Stimulated activated CD8-positive, alpha-beta memory T cell treated with anti-CD3 and anti-CD28 coated beads, Interleukin-4, amount 100 ng/mL, for 4 hours (primary cell): Measurements from ENCODE around the gene FXR1.
"Not testable (repeated sequence)": the region's sequence is repeated elsewhere in the genome, so short reads cannot be mapped to it uniquely, and the experiment has no call there.

Source experiments
- DNase-seq, 2 donors: peaks; one replicate each; pipeline ENCODE4 v3.0.0-alpha.2; 2020; ENCODE audit warnings: low read depth in 2 of 2, low spot score in 1 of 2

FXR1 gene

DNA sequence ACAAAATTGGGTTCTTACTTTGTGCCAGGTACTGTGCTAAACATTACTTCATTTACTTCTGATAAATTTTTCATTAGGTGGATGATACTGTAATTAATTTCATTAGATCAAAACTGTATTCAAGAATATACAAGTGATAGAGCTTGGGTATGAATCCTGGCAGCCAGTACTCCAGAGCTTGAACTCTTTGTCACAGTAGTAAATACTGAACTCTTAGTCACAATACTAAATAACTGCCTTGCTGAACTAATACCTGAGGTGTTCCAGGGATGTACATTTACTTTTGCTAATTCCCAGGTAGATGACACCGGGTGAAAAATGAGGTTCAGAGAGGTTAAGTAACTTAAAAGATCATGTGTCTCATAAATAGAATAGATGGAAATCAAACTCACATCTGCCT lies 20.3 kb downstream of the FXR1 start:
- no peak for DNase-seq

DNA sequence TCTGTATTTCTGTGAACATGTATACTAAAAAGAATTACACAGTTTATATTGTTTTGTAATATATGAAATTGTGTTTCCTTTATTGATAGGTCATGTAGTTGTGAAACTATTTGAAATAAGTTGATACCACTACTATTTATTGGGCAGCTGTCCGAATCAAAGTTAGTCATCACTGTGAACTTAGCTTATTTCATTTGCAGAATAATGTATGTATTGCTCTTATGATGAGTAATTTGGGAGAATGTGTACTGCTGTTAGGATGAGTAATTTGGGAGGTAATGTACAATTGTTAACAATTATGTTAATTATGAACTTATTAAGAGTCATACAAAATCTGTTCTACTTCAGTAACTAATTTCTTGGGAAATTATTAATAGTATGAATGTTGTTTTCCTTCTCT lies 22.2 kb downstream of the FXR1 start:
- no peak for DNase-seq

DNA sequence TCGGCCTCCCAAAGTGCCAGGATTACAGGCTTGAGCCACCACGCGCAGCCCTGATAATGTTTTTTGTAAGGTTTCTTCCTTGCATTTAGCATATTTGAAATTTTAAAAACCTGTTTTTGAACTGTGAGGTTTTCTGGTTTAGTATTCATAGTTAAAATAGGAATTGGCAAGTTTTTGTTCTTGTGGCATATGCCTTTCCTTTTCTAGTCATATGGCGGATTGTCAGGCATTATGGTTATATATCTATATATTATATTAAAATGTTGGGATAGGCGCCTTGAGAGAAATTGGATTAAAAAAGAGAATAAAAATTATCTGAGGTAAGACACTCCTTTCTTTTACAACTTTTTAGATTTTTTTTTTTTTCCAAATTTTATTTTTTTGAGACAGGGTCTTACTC lies 28.4 kb downstream of the FXR1 start:
- DNase-seq, result no peak

DNA sequence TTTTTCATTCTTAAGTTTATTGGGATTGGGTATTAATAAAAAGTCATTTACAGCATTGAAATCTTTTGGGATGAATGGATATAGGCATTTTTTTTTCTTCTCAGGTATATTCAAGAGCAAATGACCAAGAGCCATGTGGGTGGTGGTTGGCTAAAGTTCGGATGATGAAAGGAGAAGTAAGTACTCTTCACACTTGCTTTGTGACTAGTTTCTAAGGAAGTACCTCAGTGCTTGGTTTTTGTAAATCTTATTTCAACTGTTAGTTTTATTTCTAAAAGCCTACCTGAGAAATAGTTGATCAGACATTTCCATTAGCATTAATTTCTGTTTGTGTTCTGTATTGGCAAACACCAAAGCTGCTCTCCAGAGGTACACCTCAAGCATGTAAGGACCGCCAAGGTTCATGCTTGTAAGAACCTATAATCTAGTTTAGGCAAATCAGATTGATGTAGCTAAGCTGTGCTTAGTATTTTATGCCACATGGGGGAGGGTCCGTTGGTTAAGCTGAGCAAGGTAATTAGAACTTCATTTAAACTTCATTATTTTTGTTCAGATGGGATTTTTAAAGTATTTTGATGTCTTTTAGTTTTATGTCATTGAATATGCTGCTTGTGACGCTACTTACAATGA lies 35.4 kb downstream of the FXR1 start:
- no peak for DNase-seq

DNA sequence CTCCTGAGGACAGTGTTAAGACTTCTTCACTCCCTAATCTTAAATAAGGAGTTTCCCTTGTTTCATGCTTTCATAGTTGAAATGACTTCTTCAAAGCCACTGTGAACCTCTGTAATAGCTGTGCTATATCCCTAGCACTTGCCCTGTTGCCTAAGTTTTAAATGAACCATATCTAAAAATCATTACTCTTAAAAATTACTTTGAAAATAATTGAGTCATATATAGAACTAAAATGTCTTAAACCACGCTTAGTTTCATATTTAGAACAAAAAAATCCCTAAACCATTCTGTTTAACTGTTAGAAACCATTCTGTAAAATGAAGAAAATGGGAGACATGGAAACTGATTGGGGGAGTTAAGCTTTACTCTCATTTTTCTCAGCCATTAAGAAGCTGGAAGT lies 47.2 kb downstream of the FXR1 start:
- no peak for DNase-seq

DNA sequence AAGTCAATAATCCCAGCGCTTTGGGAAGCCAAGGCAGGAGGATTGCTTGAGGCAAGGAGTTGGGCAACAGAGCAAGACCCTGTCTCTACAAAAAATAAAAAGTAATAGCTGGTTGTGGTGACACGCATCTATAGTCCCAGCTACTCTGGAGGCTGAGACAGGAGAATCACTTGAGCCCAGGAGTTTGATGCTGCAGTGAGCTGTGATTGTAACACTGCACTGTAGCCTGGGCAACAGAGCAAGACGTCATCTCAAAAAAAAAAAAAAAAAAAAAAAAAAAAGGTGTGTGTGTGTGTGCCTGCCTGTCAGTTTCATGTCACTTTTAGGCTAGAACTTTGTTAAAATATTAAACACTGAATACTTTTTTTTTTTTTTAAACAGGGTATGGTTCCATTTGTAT lies 48.6 kb downstream of the FXR1 start:
- DNase-seq, result no peak

DNA sequence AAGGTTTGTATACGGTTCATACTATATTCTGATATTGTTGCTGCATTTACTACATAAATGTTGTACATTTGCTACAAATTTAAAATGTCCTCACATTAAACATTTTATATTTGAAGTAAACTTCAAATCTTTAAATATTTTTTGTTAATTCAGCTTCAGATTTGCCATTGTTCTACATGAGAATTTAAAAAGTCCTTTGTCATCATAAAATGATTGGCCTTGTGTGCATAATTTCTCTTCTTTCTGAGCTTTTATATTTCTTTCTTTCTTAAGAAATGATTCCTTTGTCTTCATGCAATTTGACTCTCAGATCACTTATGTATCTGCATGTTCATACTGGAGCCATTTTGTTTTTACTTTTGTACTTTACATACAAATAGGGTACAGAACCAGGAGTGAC lies 49.1 kb downstream of the FXR1 start:
- DNase-seq, result no peak

DNA sequence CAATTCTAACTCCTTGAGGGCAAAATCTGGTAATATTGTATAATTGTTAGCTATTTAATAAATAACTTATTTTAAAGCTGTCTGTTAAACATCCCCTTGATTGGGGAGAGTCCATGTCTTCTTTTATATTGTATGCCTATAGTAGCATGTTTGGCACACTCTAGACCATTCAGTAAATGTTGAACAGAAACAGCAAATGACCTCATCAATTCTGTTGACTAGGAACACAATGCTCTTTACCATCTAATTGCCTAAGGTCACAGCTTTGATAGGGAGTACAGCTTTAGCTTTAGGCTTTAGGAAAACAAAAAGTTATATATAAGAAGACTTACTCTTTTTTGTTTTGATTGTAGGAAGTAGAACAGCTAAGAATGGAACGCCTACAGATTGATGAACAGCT lies 50.1 kb downstream of the FXR1 start:
- no peak for DNase-seq

DNA sequence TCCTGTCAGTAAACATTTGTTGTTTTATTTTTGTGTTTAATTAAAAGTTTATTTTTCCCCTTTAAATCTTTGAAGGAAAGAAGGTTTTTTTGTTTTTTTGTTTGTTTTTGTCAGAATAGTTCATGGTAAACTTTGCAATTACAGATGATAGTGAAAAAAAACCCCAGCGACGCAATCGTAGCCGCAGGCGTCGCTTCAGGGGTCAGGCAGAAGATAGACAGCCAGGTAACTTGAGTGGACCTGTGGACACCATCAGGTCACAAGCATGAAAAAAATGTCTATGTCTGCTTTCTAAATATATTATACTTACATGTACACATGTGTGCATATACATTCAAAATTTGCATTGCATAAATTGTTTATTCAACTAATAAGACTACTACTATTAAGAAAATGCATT lies 58.5 kb downstream of the FXR1 start:
- DNase-seq, result no peak

DNA sequence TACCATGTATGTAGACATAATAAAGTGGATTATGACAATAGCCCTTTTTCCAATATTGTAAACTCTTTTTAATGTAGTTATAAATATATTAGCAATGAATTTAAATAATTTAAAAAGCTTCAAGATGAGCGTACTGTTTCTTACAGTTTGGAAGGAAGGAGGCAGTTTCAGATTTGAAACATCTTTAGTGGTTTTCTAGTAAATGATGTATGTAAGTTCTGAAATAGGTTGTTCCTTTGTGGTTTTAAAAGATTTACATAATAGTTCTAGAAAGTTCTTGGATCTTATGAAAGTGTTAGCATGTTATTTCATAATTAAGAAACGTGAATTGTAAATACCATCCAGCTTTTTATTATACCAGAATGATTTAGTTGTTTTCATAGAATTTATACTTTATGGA lies 61.1 kb downstream of the FXR1 start:
- DNase-seq, result no peak

DNA sequence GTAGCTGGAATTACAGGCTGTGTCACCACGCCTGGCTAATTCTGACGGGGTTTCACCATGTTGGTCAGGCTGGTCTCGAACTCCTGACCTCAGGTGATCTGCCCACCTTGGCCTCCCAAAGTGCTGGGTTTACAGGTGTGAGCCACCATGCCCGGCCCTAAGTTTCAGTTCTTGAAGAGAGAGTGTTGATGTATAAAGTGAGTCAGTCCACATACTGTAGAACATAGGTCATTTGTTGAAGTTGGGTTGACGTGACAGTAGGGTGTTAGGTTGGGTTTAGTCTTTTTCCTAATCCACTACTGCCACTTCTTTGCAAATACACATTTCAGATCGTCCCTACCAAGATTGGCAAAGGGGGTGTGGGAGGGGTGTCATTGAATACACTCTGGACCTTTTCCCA lies 61.8 kb downstream of the FXR1 start:
- DNase-seq, result no peak

DNA sequence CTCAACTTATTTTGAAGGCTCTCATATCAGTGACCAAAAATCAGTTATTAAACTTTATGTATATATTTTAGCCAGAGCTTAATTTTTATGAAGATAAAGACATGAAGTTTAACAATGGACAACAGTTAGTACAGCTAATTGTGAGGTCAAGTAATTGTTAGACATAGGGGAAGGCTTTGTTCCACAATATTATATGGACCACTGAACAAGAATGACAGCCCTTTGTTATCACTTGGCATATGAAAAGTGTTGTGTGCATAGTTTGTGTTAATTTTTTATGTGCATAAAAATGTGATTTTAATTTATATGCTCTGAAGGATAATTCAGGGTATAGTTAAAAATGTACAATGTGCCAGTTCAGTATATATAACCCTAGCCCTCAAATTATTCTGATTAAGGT lies 65.0 kb downstream of the FXR1 start:
- DNase-seq, result no peak

DNA sequence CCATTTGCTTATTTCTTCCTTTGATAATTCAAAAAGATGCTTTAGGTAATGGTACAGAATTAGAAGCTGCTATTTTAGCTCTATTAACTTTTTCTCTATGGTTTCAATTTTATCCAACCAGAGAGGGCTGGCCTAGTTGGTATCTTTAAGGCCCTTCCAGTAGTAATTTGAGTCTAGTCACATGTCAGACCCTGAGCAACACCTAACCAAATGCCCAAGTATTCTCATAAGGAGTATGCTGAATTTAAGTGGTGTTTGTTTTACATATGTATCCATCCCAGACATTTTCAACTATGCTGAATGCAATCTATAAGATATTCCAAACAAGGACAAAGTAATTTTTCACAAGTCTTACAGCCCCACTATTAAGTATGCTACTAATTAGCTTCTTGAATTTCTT lies 67.5 kb downstream of the FXR1 start:
- DNase-seq, result no peak

DNA sequence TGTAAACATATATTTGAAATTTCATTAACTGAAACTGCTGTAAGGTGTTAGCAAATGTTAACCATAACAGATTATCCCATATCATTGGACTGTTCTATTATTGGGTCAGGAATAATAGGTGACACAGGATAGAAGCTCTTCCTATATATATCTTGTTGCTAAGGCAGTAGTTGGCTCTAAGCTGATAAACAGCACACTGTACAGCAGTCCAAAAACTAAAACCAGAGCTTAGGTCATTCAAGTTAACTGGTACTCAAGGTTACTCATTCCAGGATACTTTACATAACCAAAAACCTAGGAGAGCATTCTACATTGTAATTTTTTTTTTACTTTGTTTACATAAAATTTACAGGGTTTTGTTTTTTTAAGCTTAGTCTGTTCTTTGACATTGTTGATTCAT lies 68.1 kb downstream of the FXR1 start:
- DNase-seq, result no peak

DNA sequence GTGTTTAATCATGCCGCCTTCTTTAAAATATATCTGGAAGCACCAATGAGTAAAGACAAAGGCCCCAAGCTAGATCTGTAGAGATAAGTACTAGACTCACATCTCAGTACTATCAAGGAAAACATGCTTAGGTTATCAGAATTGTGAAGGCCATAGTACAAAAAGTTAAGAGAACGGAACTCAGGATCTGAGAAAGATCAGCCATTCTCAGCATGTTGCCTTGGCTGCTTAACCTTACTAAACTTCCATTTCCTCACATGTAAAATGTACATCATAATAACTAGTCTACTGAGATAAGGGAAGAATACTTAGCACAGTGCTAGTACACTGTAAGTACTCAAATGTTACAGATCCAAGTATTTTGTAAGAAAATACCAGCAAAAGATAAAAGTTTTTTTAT lies 69.4 kb downstream of the FXR1 start:
- no peak for DNase-seq

DNA sequence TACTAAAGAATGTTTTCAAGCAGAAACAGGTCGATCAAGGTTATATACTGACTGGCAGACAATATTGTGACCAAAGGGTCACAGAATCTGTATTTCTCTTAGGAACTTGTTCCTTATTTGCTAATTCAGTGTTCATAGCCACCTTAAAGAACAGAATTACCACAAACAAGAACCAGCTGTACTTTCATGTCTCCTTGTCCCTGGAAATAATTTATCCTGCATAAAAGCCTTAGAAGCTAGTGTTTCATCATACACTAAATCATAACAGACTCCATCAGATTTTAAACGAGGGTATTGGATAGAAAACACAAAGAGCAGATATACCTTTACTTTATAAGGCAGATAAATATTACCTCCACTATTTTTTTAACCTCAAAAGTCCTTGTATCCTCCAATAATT lies 70.7 kb downstream of the FXR1 start:
- no peak for DNase-seq

DNA sequence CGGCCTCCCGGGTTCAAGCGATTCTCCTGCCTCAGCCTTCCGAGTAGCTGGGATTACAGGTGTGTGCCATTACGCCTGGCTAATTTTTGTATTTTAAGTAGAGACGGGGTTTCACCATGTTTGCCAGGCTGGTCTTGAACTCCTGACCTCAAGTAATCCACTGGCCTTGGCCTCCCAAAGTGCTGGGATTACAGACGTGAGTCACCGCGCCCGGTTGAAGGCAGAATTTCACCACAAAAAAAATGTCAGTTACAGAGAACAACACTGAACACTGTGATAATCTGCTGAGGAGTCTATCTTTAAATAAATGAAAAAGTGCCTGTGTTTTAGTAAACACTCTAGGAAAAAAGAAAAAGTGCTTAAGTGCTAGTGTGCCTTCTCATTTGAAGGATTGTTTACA lies 73.9 kb downstream of the FXR1 start:
- not testable (repeated sequence) for DNase-seq

DNA sequence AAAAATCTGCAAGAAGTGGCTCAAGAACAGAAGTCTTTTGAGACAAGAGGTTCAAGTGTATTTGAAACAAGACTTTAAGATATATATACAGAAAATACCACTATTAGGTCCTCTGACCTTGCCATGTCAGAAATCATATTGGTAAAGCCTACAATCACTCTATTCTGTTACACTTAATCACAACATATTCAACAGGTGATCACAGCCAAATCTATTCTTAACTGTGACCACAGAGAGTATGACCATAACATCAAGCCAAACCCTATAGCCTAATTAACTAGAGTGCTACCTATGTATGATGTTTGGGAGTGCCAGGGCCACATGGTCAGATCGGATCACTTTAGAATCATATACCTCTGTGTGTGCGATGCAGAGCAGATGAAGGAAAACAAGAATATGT lies 74.9 kb downstream of the FXR1 start:
- DNase-seq, result no peak

DNA sequence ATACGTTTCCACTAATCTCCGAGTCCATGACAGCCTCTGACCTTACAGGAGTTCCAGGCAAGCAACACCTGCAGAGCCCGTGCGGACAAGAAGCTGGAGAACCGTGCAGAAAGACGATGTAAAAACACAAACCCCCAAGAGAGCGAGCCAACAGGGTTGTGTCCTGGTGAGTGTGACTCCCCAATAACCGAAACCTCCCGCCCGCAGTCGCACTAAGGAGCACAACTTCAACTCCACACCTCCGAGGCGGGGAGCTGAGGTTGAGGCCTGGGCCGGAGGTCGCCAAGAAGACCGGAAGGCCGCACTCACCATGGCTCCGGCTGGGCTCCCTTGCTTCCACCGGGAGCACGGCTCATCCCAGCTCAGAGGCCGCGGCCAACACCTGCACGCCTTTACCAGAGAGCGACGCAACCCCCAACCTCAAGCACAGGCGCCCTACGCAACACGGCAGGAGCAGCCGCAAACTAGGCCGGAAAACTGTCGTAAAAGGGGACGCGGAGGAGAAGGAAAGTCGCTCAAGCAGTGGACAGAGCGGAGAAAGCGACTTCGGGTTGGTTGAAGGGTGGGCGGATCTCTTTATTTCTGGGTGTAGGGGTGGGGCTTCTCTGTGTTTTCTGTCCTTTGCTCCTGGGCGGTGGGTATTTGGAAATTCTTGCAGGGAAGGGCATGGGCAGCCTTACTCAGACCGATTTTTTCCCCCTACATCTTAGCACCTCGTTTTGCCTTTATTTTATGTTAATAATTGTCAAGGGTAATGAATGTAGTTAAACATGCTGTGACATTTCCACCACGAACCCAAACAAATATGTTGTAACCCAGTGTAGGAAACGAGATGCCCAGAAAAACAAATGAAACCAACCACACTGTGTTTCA lies 77.1 kb downstream of the FXR1 start, which contains the start of gene DNAJC19:
DNAJC19 (minus strand) TSS at position 446 of the 873 bp plus-strand sequence; CDS start at position 312, 134 bp downstream.
- DNase-seq, result peak; percentile 65 to 76

DNA sequence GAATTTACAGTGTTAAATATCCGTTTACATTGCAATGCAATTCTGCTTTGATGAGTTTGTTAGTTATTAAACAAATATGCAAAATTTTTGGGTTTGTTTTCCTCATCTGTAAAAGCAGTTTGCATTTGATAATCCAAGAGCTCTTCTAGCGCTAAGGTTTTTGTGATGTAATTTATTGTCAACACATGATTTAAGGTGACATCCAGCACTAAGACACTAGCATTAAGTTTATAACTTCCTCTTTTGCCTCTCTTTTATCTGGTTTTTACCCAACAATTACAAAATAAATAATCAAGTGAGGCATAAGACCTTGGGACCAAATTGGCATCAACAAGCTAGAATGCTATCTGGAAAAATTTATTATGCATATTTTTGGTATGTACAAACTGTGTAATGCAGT lies 78.0 kb downstream of the FXR1 start:
- no peak for DNase-seq

DNA sequence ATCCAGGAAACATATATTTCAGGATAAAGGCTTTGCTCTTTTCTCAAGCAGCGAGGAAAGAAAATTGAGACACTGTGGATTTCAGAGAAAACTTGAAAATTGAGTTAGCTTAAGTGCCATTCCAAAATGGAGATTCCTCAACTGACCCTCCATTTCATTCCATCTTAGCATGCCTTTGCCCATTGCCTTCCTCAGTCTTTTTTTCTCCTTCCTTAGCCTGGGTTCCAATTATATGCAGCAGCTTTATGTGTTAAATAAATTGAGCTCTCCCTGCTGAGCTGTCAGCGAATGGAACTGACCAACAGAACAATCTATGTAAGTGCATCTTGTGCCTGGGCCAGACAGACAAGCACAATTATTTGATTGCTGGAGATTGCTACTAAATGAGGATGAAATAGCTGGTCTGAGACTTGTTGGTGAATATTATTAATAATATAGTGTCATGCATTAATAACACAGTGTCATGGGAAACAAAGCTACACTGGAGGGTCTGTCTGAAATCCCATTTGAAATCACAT lies 84.0 kb downstream of the FXR1 start:
- DNase-seq, result no peak

DNA sequence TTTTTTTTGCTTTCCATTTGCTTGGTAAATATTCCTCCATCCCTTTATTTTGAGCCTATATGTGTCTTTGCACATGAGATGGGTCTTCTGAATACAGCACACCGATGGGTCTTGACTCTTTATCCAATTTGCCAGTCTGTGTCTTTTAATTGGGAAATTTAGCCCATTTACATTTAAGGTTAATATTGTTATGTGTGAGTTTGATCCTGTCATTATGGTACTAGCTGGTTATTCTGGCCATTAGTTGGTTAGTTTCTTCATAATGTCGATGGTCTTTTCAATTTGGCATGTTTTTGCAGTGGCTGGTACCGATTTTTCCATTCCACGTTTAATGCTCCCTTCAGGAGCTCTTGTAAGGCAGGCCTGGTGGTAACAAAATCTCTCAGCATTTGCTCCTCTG lies 89.9 kb downstream of the FXR1 start:
- DNase-seq, result not testable (repeated sequence)

DNA sequence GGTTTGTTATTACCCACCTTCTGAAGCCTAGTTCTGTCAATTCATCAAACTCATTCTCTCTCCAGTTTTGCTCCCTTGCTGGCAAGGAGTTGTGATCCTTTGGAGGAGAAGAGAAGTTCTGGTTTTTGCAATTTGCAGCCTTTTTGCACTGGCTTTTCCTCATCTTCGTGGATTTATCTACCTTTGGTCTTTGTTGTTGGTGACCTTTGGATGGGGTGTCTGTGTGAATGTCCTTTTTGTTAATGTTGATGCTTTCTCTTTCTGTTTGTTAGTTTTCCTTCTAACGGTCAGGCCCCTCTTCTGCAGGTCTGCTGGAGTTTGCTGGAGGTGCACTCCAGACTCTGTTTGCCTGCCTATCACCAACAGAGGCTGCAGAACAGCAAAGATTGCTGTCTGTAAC lies 91.0 kb downstream of the FXR1 start:
- DNase-seq, result not testable (repeated sequence)
